ENCODE measurements around the gene KCNJ6.

Gene KCNJ6

DNA sequence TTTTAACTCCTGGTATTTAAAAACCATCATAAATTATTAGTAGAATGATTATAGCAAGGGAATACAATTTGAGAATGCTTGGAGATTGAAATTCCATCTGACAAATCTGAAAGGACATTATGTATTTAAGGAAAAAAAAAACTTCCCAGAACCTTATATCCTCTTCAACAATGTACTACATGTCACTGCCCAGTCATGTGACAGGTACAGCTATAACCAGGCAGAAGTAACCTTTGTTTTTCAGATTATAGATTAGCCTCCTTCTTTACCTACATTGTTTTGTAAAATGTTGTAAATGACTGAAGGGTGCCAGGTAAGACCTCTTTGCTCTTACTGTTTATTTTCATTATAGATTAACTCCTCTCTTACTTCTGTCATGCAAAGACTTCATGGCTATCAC lies 96.9 kb downstream of the KCNJ6 start:
- no peak for DNase-seq (ENCODE audit: low read depth in 2 of 2)

DNA sequence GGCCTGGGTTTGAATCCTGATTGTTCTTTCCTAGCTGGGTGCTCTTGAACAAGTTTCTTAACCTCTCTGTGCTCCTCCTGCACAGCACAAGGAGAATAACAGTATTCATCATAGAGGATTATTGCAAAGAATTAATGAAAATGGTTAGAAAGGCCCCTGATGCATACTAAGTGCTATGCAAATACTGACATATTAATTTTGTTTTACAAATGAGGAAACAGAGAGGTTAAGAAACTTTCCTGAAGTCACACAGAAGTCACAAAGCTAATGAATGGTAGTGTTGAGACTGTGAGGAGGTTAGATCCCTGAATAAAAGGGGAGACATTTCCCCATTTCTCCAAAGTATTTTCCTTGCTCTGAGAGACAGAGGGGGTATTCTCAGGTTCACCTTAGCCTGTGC lies 99.0 kb downstream of the KCNJ6 start:
- DNase-seq (ENCODE audit: low read depth in 2 of 2): no peak

DNA sequence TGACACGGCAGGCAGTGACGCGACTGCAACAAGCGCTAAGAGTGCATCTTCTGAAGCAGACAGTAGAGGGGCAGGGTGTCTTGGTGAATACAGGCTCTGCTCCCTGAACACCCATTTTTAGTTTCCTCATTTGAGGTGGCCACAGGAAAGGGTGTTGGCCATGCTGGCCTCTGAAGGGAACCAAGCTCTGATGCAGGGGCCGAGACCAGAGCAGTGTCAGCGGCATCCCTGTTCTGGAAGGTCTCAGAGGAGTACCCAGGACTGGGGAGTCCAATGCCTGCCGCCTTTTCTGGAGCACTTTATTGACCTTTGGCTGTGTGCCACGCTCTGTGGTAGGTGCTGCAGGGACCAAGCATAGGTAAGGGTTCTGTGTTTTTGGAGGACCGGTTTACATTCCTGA lies 100.4 kb downstream of the KCNJ6 start:
- DNase-seq (ENCODE audit: low read depth in 2 of 2): no peak

DNA sequence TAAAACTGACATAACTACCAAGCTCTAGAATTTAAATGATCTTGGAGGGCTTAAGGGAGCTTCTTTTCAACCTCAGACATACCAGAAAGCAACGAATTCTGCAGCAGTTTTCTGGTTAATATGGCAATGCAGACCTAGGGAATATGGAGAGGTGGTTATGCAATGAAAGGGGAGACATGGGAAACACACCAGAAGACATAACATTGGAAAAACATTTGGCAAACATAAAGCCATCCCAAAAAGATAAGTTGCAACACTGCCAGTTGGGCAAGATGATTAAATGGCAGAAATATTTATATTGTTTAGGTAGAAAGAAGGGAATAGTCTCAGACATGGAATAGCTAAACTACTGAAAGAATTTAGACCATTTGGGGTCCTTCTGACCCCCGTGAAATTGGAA lies 104.5 kb downstream of the KCNJ6 start:
- DNase-seq (ENCODE audit: low read depth in 2 of 2): no peak

DNA sequence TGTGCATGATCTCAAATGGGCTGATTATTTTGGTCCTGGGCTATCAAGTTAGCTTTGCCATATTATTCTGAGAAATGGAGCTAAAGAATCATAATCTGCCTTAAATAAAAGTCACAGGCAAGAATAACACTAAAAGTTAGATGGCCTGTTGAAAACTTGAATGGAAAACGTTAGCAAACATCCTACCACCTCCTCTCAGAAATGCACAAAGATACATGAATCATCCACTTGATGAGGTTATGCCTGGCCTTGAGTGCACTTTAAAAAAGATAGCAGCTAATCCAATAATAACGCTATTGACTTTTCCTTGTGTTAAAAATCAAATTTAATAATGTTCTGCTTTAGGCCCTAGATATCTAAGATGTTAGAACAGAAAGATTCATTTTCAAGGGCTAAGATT lies 108.0 kb downstream of the KCNJ6 start:
- no peak for DNase-seq (ENCODE audit: low read depth in 2 of 2)

DNA sequence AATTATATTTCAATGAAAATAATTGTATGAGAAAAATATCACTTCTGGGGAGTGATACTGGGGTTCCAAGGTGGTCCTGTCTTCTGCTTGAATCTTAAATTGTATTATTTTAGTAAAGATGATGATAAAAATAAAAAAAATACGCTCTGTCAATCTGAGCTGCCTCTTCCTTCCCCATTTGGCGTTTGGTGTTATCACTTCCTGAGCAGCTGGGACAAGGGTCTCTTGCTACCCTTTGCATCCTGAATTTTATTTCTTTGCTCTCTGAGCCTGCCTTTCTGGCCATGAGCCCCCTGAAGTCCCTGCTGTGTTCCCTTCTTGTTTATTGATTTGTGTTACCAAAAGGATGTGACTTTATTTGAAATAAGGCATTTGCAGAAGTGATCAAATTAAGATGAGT lies 111.0 kb downstream of the KCNJ6 start:
- DNase-seq (ENCODE audit: low read depth in 2 of 2): no peak

DNA sequence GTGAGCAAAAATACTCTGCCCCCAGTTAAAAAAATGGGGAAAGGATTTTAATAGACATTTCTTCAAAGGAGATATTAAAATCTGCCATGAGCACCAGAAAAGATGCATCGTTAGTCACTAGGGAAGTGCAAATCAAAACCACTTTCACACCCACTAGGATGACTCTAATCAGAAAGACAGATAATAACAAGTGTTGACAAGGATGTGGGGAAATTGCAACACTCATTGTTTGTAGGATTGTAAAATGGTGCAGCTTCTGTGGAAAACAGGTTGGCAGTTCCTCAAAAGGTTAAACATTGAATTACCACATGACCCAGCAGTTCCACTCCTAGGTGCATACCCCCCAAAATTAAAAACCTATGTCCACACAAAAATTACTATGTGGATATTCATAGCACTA lies 112.3 kb downstream of the KCNJ6 start:
- DNase-seq (ENCODE audit: low read depth in 2 of 2): no peak

DNA sequence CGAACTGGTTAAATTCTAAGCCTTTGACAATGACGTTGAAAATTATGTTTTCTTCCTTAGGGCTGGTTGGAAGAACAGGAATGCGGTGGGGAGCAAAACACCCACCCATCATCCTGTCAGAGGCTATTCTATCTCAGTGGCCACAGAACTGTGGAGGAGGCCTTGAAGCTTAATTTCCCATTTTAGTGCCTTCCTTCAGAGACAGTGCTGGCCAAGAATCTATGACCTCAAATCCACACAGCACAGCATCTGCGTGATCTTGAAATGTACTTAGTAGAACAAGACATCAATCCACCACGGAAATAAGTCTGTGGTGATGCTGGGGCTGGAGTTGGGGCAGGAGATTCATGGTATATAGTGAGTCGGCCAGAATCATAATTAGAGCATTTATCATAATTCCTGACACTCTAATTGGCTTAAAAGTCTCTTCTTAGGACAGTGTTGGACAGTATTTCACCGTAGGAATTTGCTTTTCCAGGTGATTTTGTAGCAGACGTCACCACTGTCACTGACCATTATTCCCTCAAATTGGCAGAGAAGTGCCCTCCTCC lies 113.1 kb downstream of the KCNJ6 start:
- no peak for DNase-seq (ENCODE audit: low read depth in 2 of 2)

DNA sequence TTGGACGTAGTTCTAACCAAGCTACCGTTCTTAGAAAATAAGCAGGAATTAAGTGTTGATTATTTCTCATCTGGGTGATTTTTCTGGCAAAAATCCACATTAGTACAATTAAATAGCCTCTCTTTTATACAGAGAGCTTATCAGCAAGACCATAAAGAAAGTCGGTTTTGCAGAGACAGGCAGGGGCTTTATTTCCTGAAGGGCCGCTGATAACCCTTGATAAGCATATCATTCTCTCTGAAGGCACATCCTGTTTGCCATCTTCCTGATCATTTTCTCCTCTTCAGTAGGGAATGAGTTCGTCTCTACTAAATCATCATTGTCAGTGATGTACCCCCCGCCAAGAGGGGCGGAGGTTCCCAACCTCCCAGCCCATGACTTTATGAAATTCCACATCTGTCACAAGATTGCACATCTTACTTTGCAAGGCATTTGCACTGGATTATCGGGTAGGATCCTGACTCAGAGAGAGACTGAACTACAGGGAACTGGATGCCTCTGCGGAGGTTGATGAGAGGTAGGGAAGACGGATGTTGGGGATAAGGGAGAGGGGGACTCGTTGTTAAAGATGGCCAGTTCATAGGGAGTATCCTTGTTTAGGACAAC lies 115.7 kb downstream of the KCNJ6 start:
- DNase-seq (ENCODE audit: low read depth in 2 of 2): no peak

DNA sequence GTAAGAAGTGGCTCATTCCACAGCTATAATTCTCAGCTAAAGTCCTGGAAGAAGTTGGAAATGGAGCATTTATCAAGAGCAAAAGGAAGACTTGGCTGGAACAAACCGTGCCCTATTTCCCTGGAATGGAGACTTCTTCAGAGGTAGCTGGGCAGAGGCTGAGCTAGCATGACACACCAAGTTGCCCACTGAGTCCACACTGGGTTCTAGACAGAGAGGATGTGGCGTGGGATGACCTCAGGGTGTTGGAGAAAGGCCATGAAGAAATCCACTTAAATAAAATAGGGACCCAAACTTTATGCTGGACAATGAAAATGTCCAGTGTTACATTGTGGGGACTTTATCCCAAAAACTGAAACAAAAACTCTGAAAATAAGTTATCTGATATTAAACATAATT lies 116.2 kb downstream of the KCNJ6 start:
- DNase-seq (ENCODE audit: low read depth in 2 of 2): no peak

DNA sequence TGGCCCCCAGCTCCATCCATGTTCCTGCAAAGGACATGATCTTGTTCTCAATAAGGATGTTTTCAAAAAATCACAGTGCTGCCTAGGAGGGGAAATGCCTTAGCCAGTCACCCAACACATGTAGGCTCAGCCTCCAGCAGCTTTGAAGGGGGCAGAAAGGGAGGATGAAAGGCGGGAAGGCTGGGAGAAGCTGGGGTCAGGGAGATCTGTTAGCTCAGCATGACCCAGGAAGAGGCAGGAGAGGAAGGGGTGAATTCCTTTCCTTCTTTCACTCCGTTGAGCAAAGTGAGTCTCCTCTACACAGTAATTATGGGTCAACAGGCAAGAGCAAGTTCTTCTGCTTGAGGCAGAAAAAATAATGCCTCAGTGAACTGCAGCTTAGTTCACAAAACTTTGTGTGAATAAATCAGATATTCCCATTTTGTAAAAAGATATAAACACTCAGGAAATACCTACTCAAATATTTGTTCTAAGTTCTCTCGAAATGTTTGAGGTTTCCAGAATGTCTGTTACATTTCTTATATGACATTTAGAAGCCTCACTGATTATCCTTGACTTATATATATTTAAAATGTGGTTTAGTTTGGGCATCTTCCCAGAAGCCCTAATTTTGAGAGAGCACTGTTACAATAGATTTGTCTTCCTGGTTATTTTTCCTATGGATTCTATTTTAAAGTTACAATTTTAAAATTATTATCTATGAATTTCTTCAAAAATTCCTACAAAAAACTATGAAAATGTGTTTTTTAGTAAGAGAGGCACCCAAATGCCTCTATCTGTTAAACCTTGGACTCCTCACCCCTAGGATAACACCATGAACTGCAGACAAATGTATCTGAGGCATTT lies 116.8 kb downstream of the KCNJ6 start:
- DNase-seq (ENCODE audit: low read depth in 2 of 2): no peak

DNA sequence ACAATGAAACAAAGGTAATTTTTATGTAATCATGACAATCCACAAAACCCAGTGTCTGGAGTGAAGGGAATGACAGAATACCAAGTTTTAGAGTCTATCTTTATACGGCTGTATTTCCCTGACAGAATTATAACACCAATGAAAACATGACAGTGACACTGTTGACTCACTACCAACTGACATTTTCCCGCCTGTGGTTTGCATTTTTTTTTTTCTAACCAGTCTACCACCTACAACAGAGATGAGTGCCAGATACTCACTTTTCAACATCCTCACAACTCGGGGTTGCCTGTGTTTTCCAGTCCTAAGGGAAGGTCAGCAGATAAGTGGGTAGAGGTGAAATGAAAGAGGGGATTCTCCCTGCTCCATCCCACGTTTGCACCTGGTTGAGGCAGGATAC lies 118.9 kb downstream of the KCNJ6 start:
- DNase-seq (ENCODE audit: low read depth in 2 of 2): no peak

DNA sequence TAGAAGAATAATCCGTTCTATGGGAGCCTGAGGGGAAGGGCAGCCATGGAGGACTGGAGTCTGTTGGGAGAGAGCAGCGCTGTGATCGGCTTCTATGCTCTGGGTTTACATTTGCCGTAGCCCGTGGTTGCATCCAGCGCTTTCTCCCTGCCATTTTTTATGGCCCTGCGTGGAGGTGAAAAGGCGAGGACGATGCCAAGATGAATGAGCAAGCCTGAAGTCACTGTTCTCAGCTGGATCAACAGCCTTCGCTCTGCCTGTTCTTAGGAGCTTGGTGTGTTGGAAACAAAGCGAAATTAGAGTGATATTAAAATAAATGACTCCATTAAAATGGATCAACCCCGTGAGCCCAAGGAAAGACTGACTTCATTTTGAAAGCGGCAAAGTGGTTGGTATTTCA lies 120.2 kb downstream of the KCNJ6 start:
- DNase-seq (ENCODE audit: low read depth in 2 of 2): no peak

DNA sequence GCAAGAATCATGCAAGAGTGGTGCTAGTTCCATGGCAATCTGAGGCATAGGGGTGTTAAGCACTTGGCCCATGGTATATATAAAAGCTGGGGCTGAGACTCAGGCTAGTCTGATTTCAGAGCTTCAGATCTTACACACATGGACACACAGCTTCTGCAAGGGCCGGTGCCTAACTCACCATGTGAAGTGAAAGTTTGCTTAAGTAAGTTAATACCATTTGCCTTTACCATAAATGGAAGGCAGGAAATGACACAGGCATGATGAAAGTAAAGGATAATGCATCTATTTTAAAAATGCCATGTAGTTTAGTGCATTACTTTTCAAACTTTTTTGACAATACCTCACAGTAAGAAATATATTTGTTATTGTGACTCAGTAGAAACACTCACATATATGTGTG lies 122.6 kb downstream of the KCNJ6 start:
- DNase-seq (ENCODE audit: low read depth in 2 of 2): no peak

DNA sequence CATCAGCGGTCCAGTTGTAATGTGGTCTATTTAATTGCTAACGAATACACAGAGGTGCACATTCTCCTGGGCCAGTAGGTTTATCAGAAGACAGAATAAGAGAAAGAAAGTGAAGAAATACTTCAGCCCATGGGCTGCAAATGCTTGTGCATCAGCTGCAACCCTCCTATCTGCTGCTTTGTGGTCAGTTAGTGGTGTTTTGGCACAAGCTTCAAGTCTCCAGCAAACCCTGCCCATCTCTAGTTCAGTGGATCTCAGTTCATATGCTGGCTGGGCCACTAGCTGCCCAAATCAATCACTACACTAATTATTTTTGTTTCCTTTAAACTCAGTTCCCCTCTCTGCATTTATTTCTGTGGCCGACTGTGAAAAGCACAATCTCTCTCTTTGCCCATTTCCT lies 124.2 kb downstream of the KCNJ6 start:
- DNase-seq (ENCODE audit: low read depth in 2 of 2): no peak

DNA sequence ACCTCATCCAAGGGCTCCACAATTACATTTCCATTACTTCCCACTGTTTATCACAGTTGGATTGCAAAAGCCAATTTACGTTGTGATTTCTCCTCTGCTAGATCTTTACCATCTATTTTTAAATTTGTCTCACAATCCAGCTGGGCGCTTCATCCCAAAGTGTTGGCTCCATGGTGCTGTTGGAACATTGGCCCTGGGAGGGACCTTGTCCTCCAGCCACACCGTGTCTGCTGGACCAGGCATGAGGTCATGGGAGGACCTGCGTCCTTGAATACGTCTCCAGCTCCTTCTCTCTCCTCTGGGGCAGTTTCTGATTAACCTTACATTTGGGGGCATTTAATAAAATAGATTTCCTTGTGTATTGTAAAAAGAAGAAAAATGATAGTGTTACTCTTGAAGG lies 125.4 kb downstream of the KCNJ6 start:
- DNase-seq (ENCODE audit: low read depth in 2 of 2): no peak

DNA sequence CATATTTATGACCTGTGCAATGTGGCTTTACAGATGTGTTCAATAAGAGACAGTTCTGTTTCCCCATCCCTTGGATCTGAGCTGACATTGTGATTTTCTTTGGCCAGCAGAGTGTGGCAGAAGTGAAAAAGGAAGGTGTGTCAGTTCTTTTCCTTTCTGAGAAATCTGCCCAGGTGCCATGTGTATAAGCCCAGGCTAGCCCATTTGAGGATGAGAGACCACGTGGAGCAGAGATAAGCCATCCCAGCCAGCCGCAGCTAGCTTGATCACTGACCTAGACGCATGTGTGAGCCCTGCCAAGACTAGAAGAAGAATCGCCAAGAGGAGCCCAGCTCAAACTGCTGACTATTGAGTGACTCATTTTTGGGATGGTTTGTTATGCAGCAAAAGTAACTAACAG lies 127.8 kb downstream of the KCNJ6 start:
- DNase-seq (ENCODE audit: low read depth in 2 of 2): no peak

DNA sequence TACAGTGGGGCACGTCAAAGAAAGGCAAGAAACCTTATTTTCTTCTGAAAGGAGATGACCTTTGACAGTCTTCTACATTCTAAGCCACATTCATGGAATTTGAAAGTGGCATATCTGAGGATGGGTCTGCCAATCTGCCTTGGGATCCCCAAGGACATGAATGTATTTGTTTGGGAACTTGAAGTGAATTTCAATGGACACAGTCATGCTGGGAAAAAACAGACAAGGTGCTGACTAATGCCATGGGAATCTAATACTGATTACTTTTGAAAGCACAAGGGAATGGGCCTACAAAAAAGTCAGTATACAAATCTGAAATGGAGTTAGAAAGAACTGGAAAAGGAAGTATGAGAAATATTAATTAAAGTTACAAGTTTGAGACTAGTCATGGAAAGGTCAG lies 128.8 kb downstream of the KCNJ6 start:
- DNase-seq (ENCODE audit: low read depth in 2 of 2): no peak

DNA sequence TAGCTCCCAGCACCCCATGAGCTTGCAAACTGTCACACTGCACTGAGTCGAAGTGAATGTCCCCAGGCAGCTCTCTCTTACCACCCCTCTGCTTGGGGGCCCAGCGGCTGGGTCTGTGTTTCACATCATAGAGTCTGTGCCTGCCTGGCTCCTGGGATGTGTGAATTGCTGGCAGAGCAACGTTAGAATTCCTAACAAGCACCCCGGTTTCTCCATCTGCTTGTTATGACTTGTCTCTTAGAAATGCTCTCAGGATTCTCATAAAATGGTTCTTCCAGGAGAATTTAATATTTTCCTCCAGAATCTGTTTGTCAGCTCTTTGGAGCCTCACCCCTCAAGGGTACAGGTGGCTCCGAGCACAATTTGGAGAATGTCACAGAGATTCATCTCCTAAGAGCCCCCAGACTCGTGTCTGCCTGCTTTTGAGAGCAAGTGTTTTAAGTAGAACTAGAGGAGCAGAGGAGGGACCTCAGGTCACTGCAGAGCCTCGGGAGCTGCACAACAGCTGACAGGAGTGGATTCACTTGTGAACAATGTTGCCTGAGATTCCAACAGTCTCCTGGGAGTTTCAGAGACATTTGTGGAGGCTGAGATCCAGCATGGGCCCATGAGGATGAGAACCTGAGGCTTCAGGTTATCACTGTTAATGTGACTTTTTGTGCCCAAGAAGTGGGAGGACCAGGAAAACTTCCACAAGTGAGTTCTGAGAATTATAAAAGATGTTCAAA lies 131.5 kb downstream of the KCNJ6 start:
- DNase-seq (ENCODE audit: low read depth in 2 of 2): no peak

DNA sequence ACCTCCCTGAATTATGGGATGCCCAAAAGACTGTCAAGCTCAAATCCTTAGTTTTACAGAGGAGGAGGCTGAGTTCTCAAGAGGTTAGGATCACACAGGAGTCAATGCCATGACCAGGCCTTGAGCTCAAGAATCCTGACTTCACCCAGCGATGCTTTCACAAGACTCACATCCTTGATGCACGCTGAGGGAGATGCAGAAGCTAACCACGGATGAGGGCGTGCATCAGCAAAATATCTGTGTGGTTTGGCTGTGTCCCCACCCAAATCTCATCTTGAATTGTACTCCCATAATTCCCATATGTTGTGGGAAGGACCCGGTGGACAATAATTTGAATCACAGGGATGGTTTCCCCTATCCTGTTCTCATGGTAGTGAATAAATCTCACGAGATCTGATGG lies 133.2 kb downstream of the KCNJ6 start:
- no peak for DNase-seq (ENCODE audit: low read depth in 2 of 2)

DNA sequence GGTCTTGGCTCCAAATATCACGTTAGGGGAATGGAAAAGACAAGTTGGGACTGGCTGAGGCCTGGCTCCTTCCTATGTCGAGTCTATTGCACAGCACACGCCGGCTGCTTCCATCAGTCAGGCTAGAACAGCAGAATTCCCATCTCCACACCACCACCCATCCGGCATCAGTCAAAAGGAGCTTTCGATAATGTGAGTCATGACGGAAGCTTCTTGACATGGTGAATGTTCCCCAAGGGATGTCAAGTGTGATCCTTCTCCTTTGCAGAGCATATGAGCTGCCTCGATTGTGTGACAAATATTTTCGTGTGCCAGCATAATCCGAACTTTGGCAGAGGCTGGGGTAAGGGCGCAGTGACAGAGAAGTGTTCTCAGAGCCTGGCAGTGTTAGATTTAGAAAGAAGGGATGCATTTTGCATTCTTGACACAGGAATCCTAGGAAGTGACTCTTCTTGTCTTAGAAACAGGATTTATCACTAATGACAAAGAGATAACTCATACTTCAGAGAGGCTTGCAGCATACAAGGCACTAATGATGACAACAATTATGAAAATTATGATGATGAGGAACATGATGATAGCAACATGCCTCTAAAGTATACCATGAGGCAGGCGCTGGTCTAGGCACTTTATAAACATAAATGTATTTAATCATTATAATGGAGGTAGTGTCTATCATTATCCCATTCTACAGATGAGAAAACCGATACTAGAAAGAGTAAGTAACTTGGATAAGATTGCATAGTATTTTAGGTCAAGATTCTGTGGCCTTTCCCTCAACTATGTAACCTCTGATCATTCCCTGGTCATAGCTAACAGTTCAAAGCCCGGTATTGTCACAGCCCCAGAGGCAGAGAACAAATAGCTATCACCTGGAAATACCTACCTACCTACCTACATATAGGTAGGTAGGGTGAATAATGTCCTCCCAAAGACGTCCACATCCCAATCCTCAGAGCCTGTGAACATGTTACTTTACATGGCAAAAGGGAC lies 135.0 kb downstream of the KCNJ6 start:
- no peak for DNase-seq (ENCODE audit: low read depth in 2 of 2)

DNA sequence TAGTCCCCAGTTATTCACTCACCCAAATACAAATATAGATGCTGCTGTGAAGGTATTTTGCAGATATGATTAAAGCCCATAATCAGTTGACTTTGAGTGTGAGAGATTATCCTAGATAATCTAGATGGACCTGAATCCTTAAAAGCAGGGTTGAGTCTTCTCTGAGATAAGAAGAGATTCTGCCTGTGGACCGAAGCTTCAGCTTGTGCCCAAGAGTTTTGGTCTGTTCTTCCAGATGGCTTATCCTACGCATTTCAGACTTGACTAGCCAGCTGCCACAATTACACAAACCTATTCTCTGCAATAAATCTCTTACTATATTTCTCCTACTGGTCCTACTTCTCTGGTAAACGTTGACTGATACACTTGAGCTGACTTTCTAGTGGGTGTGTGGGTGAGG lies 145.1 kb downstream of the KCNJ6 start:
- DNase-seq (ENCODE audit: low read depth in 2 of 2): no peak
